LNCAP (cell line): ENCODE measurements around the gene NACC2.

ENCODE experiments used
- CTCF ChIP-seq: fragments of 450-650 bp; IDR thresholded peaks from 2 replicates; pipeline ENCODE4 v1.5.1; 2017; ENCODE audit warnings: mild to moderate bottlenecking

The NACC2 gene

DNA sequence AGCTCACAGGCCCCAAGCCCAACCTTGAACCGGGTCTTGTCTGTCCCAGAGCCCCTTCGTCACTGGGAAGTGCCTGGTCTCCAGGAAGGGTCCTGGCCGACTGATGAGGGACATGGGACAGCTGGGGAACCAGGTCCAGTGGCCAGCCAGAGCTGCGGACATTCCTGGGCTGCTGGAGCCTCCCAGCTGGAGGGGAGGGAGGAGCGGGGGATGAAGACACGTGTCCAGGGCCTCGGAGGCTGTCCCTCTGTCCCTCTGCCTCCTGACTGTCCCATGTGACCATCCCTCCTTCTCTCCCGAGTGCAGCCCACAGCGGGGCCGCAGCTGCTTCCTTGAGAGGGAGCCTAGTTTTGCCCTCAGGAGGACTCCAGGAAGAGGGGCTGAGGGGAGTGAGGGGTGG, 92.2 kb downstream of the NACC2 start:
- TF ChIP-seq CTCF = no peak

GRCh38 chr9:136002215-136002614, 92.9 kb downstream of the NACC2 start:
- no peak for TF ChIP-seq CTCF

DNA sequence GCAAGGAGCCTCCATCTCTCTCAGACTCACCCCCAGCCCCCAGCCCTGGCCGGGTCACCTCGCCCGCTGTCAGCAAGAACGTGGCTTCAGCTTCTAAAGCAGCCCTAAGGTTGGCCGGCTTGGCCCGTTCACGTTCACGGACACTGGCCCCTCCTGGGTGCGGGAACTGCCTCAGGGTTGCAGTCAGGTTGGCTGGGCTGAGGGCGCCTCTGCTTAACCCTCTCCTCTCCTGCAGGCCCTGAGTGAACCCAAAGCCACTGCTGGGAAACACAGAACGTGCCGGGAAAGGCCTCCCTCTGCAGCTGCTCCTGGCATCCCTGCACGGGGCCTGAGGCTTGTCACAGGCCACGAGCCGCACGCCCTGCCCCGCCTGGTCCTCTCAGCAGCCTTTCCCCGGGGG, 93.9 kb downstream of the NACC2 start:
- no peak for TF ChIP-seq CTCF

DNA sequence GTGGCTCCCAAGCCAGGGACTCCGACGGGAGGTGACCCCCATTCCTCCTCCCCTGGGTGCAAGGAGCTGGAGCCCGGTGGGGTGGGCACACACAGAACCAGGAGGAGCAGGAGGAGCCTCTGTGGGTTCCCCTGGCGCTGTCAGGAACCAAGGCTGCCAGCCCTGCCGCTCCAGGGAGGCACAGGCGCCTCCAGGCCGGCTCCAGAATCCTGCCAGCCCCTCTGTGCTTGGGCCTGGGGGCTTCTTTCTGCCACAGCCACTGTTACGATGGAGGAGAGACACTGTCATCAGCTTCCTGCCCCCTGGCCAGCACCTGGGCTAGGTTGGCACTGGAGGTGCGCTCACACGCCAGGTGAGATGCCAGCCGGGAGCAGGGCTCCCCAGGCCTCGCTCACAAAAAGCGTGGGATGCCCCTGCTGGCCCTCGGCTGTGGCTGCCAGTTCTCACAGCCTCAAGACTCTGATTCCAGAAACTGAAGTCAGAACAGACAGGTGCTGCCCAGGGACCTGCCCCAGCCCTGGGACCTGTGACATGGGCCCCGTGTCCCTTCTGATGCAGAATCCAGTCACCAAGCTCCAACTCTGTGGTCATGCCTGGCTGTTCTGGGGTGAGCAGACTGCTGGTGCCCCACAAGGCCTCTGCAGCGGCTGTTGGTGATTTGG, 96.5 kb downstream of the NACC2 start:
- no peak for TF ChIP-seq CTCF

GRCh38 chr9:135998016-135998380, 97.1 kb downstream of the NACC2 start:
- no peak for TF ChIP-seq CTCF

DNA sequence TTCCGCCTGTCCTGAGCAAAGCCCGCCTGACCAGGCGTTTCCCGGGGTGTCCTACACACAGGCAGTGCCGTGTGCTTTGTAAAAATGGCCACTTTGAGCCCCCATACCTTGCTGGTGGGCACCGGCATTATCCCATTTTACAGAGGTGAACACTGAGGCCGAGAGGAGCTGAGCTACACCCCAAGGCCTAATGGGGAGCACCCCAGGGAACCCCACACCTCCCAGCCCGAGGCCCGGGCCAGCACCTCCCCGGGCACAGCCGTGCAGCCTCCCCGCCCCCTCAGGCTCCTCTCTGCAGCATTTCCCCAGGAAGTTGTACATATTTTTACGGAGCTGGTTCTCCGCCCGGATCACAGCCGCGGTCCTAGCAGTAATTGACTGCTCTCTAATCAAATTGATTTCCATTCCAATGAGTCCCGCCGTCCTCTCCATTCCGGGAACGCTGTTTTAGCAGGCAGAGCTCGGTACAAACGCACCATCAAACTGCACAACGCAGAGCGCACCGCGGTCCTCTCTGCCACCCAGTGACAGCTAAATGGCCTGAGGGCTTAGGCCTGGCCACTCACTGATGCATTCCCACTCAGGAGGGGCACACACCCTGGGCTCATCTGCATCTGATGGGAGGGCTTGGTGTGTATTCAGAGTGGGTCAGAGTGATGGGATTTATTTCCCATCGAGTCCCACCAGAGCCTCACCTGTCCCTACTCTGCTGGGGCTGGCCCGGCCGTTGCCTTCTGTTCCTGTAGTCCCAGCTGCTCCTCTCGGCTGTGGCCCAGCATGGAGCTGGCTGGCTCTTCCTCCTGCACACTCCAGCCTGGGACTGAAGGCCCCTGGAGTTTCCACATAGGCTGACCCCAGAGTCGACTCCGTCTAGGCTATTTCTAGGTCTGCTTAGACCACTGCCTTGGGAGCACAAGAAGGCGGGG, 97.7 kb downstream of the NACC2 start:
- TF ChIP-seq CTCF = no peak

DNA sequence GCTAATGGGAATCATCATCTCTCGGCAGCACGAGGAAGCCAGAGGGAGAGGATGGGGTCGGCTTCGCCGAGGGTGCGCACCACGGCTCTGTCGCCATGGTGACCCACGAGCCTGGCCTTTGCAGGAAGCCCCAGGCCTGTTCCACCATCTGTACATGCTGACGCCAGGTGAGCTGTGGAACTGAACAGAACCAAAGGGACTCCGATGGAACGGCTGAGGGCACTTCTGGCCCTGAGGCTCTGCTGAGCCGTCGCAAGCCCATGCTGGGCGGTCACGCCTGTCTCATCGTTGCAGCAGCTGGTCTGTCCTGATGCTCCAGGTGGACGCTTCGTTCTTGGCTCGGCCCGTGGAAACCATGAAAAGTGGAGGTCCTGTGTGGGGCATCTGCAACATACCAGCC, 99.3 kb downstream of the NACC2 start:
- TF ChIP-seq CTCF = no peak
